ENCODE measurements around the gene TRAPPC5. TPM values are rescaled to one million over a fixed set of nuclear protein-coding genes. Genes with fewer than 3 reads are reported as not detected.

The TRAPPC5 gene
- total RNA-seq, 1 donor, result 38.8 TPM

- no peak for TF ChIP-seq CTCF (IDR thresholded peaks at IDR 0.05; ENCODE audit: insufficient read depth, low read length)
- H3K4me3 ChIP-seq (ENCODE audit: low read depth, low read length), result no peak overlapping the region
- DNase-seq (ENCODE audit: low read depth), result no peak
Observed at GRCh38 chr19:7736148-7736547, 55.5 kb downstream of the TRAPPC5 start.

- no peak for DNase-seq (ENCODE audit: low read depth)
- H3K4me3 ChIP-seq (ENCODE audit: low read depth, low read length), result no peak overlapping the region
- no peak for TF ChIP-seq CTCF (IDR thresholded peaks at IDR 0.05; ENCODE audit: insufficient read depth, low read length)
Observed at GRCh38 chr19:7737215-7737614, 56.6 kb downstream of the TRAPPC5 start.

Other genes with a start within 250 kb of the TRAPPC5 start
- gene PEX11G, start 191.8 kb upstream of the TRAPPC5 start, total RNA-seq (ENCODE audit: low replicate concordance), result 1.6 and 5.4 TPM in 2 replicates
- 33.9 and 113 TPM in 2 replicates for gene ZNF358, start 164.7 kb upstream of the TRAPPC5 start, total RNA-seq (ENCODE audit: low replicate concordance)
- gene MCOLN1, start 158.2 kb upstream of the TRAPPC5 start, total RNA-seq (ENCODE audit: low replicate concordance), result 12.0 and 17.3 TPM in 2 replicates
- gene PNPLA6, start 145.1 kb upstream of the TRAPPC5 start, total RNA-seq (ENCODE audit: low replicate concordance), result 67.8 and 123 TPM in 2 replicates
- not detected in 2 replicates for gene CAMSAP3, start 85.0 kb upstream of the TRAPPC5 start, total RNA-seq (ENCODE audit: low replicate concordance)
- gene XAB2, start 51.3 kb upstream of the TRAPPC5 start, total RNA-seq (ENCODE audit: low replicate concordance), result 26.9 and 30.5 TPM in 2 replicates
- gene PET100, start 51.0 kb upstream of the TRAPPC5 start, total RNA-seq (ENCODE audit: low replicate concordance), result 7.1 and 35.2 TPM in 2 replicates
- not detected in 2 replicates for gene PCP2, start 47.1 kb upstream of the TRAPPC5 start, total RNA-seq (ENCODE audit: low replicate concordance)
- 0.90 and 2.8 TPM in 2 replicates for gene STXBP2, start 43.7 kb upstream of the TRAPPC5 start, total RNA-seq (ENCODE audit: low replicate concordance)
- not detected in 2 replicates for gene RETN, start 11.8 kb upstream of the TRAPPC5 start, total RNA-seq (ENCODE audit: low replicate concordance)
- gene MCEMP1, start 3.7 kb upstream of the TRAPPC5 start, total RNA-seq (ENCODE audit: low replicate concordance), result not detected in 2 replicates
- gene FCER2, start 21.3 kb downstream of the TRAPPC5 start, total RNA-seq (ENCODE audit: low replicate concordance), result not detected in 2 replicates
- gene CLEC4G, start 51.3 kb downstream of the TRAPPC5 start, total RNA-seq (ENCODE audit: low replicate concordance), result not detected in 2 replicates
- gene CD209, start 66.7 kb downstream of the TRAPPC5 start, total RNA-seq (ENCODE audit: low replicate concordance), result not detected in 2 replicates
- not detected in 2 replicates for gene CLEC4M, start 82.4 kb downstream of the TRAPPC5 start, total RNA-seq (ENCODE audit: low replicate concordance)
- gene EVI5L, start 149.4 kb downstream of the TRAPPC5 start, total RNA-seq (ENCODE audit: low replicate concordance), result 16.6 and 22.3 TPM in 2 replicates
- 0.09 and 0.90 TPM in 2 replicates for gene PRR36, start 193.6 kb downstream of the TRAPPC5 start, total RNA-seq (ENCODE audit: low replicate concordance)
- gene LRRC8E, start 207.7 kb downstream of the TRAPPC5 start, total RNA-seq (ENCODE audit: low replicate concordance), result 2.1 and 5.2 TPM in 2 replicates
- 3.4 and 10.2 TPM in 2 replicates for gene MAP2K7, start 223.0 kb downstream of the TRAPPC5 start, total RNA-seq (ENCODE audit: low replicate concordance)
- 0.99 and 1.3 TPM in 2 replicates for gene TGFBR3L, start 234.0 kb downstream of the TRAPPC5 start, total RNA-seq (ENCODE audit: low replicate concordance)
- 17.3 and 27.8 TPM in 2 replicates for gene SNAPC2, start 239.5 kb downstream of the TRAPPC5 start, total RNA-seq (ENCODE audit: low replicate concordance)
- gene CTXN1, start 245.3 kb downstream of the TRAPPC5 start, total RNA-seq (ENCODE audit: low replicate concordance), result 2.8 and 4.1 TPM in 2 replicates